Activated naive CD4-positive, alpha-beta T cell treated with anti-CD3 and anti-CD28 coated beads for 36 hours (primary cell): ENCODE data around the gene AFG3L2. TPM values are rescaled to one million over a fixed set of nuclear protein-coding genes. Genes with fewer than 3 reads are reported as not detected.

ENCODE experiments used
- CTCF ChIA-PET: fragments of 350-600 bp; sonication (Branson Sonifier 250); formaldehyde crosslinking; loops from one replicate; lab custom pipeline; 2021; ENCODE audit warnings: antibody characterized with exemption; lab: Charles Lee
- DNase-seq: peaks from one replicate; pipeline ENCODE4 v3.0.0-alpha.2; 2020
- H3K27ac Mint-ChIP-seq: one replicate; pipeline ENCODE4 v1.8.0; 2021; ENCODE audit warnings: mild to moderate bottlenecking, mixed read lengths
- H3K27me3 Mint-ChIP-seq: one replicate; pipeline ENCODE4 v1.8.0; 2021; ENCODE audit warnings: low read depth, mixed read lengths
- H3K36me3 Mint-ChIP-seq: one replicate; pipeline ENCODE4 v1.8.0; 2021; ENCODE audit warnings: low read depth, mixed read lengths
- H3K4me1 Mint-ChIP-seq: one replicate; pipeline ENCODE4 v1.8.0; 2021; ENCODE audit warnings: low read depth, mixed read lengths
- H3K4me3 Mint-ChIP-seq: one replicate; pipeline ENCODE4 v1.8.0; 2021; ENCODE audit warnings: mild to moderate bottlenecking, moderate library complexity, mixed read lengths
- H3K9me3 Mint-ChIP-seq: one replicate; pipeline ENCODE4 v1.8.0; 2021; ENCODE audit warnings: mixed read lengths
- intact Hi-C: fragments of 100-400 bp; cut with micrococcal nuclease; formaldehyde crosslinking; loops from one replicate; pipeline ENCODE4 v1.15.1; 2023
- total RNA-seq, 2 experiments: library from RNA; stranded (reverse); gene quantifications; one replicate each; pipeline ENCODE4 v1.2.3, GENCODE V29; 2021

The AFG3L2 gene
- total RNA-seq, 2 experiments from 2014 or later = 41.8 to 42.9 TPM

DNA sequence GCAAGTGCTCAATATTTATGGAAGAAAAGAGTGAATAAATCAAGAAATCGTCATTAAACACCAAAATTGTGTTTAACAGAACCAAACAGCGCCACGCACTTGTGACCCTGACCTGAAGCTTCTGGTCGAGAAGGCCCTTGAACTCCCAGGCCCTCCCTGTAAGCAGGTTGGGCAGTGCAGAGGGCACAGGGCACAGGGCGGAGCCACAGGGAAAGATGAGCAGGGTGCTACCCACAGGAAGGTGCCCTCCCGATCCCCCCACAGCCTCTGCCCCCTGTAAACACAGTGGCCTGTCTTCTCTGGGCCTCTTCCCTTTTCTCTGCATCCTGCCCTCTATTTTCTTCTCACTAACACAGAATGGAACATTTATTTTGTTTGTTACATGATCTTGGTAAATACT is 85.9 kb downstream of the AFG3L2 start:
- Mint-ChIP-seq H3K36me3 (no peaks in the 10 kb centered on the region), H3K4me3 (no peak overlapping the region), H3K4me1 (peaks cover 3% of the 10 kb centered on the region), H3K27ac (no peak overlapping the region), H3K9me3 (no peaks in the 10 kb centered on the region), H3K27me3 (peaks cover 24% of the 10 kb centered on the region)
- intact Hi-C loops = no loop called here
- CTCF ChIA-PET = interaction anchor here (1.2 kb wide), 1 partner anchor 37 kb away, joined by 4 read pairs; no protein-coding TSS in a partner anchor
- no peak for DNase-seq

DNA sequence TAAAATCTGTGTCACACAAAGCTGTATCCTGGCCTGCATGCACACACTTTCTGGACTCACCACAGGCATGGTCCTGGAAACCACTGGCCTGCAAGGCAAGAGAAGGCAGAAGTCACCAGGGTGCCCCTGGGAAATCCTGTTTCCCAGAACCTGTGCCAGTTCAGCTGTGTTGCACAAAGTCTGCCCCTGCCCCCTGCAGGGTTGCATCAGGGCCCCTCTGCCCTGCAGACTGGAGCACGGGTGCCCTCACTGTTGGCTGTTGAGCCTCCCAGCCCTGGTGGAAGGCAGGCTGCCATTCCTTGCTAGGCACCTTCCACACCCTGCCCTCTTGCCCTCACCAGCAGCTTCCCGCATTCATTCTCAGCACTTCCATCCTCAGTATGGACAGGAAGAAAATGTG is 86.9 kb downstream of the AFG3L2 start:
- Mint-ChIP-seq H3K9me3 (no peaks in the 10 kb centered on the region), H3K36me3 (no peaks in the 10 kb centered on the region), H3K4me1 (peaks cover 3% of the 10 kb centered on the region), H3K27ac (no peak overlapping the region), H3K27me3 (peaks cover 22% of the 10 kb centered on the region), H3K4me3 (no peak overlapping the region)
- intact Hi-C loops = no loop called here
- CTCF ChIA-PET = no interaction called here
- no peak for DNase-seq

DNA sequence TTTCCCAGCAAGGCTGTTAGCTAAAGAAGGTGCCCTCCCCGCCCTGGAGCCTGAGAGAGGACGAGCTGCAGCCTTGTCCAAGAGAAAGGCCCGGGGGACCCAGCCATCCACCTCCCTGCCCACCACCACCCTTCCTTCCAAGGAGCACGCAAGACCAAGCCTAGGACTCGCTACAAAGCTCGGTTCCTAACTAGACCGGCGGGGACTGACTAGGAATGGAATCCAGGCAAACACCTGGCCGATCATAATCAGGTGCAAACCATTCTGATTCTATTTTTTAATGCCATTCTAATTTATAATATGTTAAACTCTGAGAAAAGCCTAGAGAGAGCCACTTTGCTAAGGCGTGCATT is 88.6 kb downstream of the AFG3L2 start:
- peaks cover 3% of the 10 kb centered on the region for H3K4me1 Mint-ChIP-seq
- H3K4me3 Mint-ChIP-seq = no peak overlapping the region
- no peaks in the 10 kb centered on the region for H3K36me3 Mint-ChIP-seq
- H3K9me3 Mint-ChIP-seq = no peaks in the 10 kb centered on the region
- intact Hi-C loops = no loop called here
- DNase-seq = no peak
- CTCF ChIA-PET = interaction anchor here (1.0 kb wide), 1 partner anchor 40 kb away, joined by 3 read pairs; no protein-coding TSS in a partner anchor
- no peak overlapping the region for H3K27ac Mint-ChIP-seq
- peaks cover 27% of the 10 kb centered on the region for H3K27me3 Mint-ChIP-seq

DNA sequence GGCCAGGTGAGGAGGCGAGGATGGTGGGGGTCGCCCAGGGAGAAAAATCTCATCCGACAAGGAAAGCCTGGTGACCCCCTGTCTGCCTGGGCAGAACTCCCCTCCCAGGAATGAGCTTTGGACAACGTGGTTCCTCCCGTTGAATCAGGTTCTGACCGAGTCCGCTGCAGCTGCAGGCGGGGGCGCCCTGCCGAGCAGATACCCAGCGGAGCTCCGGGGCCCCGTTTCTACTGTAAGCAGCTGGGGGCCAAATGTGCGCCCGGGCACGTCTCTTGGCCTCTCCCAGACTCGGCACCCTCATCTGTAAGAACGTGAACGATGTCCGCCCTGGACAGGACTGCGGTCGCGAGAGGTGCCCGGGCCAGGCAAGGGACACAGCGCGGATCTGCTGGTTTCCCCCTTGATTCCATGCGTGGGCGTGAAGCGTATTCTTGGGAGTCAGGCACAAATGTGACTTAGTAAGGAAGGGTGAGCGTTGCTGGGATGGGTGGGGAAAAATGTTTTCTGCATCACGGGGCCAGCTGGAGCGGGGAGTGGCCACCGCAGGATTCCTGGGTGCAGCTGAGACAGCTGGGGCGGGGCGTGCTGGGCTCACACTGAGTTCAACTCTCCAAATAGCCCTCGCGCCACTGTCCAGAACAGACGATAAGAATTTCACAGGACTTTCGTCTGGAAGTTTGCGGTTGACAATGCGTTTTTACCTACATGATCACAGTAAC is 89.2 kb downstream of the AFG3L2 start:
- intact Hi-C loops = no loop called here
- Mint-ChIP-seq H3K27me3 (peaks cover 27% of the 10 kb centered on the region), H3K4me3 (no peak overlapping the region), H3K4me1 (peaks cover 3% of the 10 kb centered on the region), H3K36me3 (no peaks in the 10 kb centered on the region), H3K9me3 (no peaks in the 10 kb centered on the region), H3K27ac (no peak overlapping the region)
- CTCF ChIA-PET = interaction anchor here (0.5 to 1.0 kb wide), 2 partner anchors 41 to 268 kb away, joined by 3 read pairs; no protein-coding TSS in a partner anchor
- DNase-seq = no peak

DNA sequence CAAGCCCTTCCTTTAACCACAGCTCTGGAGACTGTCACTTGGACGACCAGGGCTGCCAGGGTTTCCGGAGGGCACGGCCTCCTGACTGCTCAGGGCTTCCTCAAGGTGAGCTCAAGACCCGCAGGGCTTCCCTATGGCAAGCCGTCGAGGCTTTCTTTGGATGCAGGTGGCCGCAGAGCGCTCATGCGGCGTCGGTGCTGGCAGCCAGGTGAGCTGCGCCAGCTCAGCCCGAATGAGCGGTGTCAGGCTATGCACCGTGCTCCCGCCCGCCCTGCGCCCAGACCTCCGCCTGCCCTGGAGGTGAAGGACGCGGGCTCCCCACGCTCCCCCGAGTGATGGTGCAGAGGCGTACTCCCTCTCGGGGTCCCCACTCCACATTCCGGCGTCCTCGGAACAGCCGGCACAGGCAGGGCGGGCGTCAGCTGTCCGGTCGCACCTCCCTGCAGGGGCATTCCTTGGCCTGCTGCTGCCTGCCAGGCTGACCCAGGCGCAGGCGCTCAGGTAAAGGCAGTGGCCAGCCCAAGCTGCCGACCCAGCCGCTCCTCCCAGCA is 89.8 kb downstream of the AFG3L2 start:
- intact Hi-C loops = no loop called here

DNA sequence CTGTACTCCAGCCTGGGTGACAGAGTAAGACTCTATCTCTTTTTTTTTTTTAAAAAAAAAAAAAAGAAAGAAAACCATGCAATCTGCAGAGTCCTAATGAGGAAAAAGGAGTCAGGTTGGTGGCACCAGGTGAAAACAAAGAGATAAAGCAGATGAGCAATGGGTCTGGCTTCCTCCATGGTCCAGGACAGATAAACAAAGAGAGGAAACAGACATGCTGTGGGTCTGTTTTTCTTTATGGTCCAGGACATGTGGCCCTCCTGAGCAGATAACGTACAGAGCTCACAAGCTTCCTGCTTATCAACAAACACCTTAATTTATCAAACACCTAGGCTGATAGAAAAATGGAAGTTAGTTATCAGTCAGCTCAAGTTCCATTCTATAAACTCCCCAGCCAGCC is 93.4 kb downstream of the AFG3L2 start:
- DNase-seq = no peak
- Mint-ChIP-seq H3K4me3 (no peak overlapping the region), H3K27ac (no peak overlapping the region), H3K36me3 (no peaks in the 10 kb centered on the region), H3K9me3 (no peaks in the 10 kb centered on the region), H3K4me1 (peaks cover 3% of the 10 kb centered on the region), H3K27me3 (peaks cover 16% of the 10 kb centered on the region)
- intact Hi-C loops = no loop called here
- CTCF ChIA-PET = no interaction called here

More for the DNA sequence above, 89.8 kb downstream of the AFG3L2 start:
- Mint-ChIP-seq H3K9me3 (no peaks in the 10 kb centered on the region), H3K4me3 (no peak overlapping the region), H3K4me1 (peaks cover 3% of the 10 kb centered on the region), H3K27ac (no peak overlapping the region), H3K36me3 (no peaks in the 10 kb centered on the region), H3K27me3 (peaks cover 27% of the 10 kb centered on the region)
- CTCF ChIA-PET = interaction anchor here (0.5 kb wide), 1 partner anchor 267 kb away, joined by 3 read pairs; no protein-coding TSS in a partner anchor
- no peak for DNase-seq

DNA sequence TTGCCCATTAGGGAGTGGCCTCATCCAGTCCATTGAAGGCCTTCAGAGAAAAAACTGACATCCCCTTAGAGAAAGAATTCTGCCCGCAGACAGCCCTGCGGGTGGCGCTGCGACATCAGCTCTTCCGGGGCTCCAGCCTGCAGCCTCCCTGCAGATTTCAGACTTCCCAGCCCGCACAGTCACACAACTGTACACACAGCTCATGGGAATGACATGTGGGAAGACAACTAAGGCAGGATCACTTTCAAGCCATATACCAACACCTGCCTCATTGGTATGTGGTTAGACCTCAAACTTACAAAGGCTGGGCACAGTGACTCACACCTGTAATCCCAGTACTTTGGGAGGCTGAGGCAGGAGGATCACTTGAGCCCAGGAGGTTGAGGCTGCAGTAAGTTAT is 93.8 kb downstream of the AFG3L2 start:
- Mint-ChIP-seq H3K9me3 (no peaks in the 10 kb centered on the region), H3K4me1 (peaks cover 3% of the 10 kb centered on the region), H3K36me3 (no peaks in the 10 kb centered on the region), H3K27me3 (peaks cover 13% of the 10 kb centered on the region), H3K27ac (no peak overlapping the region), H3K4me3 (no peak overlapping the region)
- no peak for DNase-seq
- intact Hi-C loops = no loop called here
- CTCF ChIA-PET = interaction anchor here (2.0 kb wide), 1 partner anchor 11 kb away, joined by 7 read pairs; no protein-coding TSS in a partner anchor

DNA sequence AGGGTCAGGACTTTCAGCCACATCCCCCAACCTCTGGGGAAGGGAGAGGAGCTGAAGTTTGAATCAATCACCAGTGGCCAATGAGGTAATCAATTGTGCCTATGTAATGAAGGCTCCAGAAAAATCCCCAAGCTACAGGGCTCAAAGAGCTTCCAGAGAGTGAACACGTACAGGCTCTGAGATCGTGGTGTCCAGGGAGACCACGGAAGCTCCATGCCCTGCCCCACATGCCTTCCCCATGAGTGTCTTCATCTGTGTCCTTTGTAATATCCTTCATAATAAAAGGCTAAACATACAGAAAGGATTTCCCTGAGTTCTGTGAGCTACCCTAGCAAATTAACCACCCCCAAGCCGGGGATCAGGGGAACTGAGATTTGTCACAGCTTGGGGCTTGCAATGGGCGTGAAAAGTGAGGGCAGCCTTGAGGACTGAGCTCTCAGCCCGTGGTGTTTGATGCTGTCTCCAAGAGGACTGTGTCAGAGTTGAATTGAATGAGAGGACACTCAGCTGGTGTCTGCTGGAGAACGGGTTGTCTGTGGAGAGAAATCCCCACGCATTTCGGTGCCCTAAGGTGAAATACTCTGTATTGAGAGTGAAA is 94.5 kb downstream of the AFG3L2 start:
- no peak overlapping the region for H3K4me3 Mint-ChIP-seq
- H3K9me3 Mint-ChIP-seq = no peaks in the 10 kb centered on the region
- H3K27ac Mint-ChIP-seq = no peak overlapping the region
- CTCF ChIA-PET = interaction anchor here (2.0 kb wide), 1 partner anchor 10 kb away, joined by 7 read pairs; no protein-coding TSS in a partner anchor
- H3K4me1 Mint-ChIP-seq = no peaks in the 10 kb centered on the region
- no peaks in the 10 kb centered on the region for H3K36me3 Mint-ChIP-seq
- intact Hi-C loops = no loop called here
- H3K27me3 Mint-ChIP-seq = peaks cover 7% of the 10 kb centered on the region
- no peak for DNase-seq

DNA sequence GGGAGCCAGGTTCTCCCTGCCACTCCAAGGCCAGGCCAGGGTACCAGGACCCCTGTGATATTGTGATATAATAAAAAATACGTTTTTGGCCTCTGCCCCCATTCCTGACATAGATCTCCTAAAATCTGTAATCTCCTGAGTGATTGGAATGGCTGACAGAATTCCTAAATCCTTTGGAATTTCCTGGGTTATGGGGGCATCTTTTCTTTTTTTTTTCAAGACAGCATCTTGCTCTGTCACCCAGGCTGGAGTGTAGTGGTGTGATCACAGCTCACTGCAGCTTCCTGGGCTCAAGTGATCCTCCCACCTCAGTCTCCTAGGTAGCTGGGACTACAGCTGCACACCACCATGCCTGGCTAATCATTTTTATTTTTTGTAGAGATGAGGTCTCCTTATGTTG is 95.2 kb downstream of the AFG3L2 start:
- H3K4me3 Mint-ChIP-seq = no peak overlapping the region
- DNase-seq = no peak
- no peak overlapping the region for H3K27ac Mint-ChIP-seq
- CTCF ChIA-PET = interaction anchor here (1.4 to 2.0 kb wide), 2 partner anchors 10 to 46 kb away, joined by 3 to 7 read pairs; no protein-coding TSS in a partner anchor
- intact Hi-C loops = no loop called here
- no peaks in the 10 kb centered on the region for H3K4me1 Mint-ChIP-seq
- peaks cover 7% of the 10 kb centered on the region for H3K27me3 Mint-ChIP-seq
- no peaks in the 10 kb centered on the region for H3K36me3 Mint-ChIP-seq
- H3K9me3 Mint-ChIP-seq = no peaks in the 10 kb centered on the region

DNA sequence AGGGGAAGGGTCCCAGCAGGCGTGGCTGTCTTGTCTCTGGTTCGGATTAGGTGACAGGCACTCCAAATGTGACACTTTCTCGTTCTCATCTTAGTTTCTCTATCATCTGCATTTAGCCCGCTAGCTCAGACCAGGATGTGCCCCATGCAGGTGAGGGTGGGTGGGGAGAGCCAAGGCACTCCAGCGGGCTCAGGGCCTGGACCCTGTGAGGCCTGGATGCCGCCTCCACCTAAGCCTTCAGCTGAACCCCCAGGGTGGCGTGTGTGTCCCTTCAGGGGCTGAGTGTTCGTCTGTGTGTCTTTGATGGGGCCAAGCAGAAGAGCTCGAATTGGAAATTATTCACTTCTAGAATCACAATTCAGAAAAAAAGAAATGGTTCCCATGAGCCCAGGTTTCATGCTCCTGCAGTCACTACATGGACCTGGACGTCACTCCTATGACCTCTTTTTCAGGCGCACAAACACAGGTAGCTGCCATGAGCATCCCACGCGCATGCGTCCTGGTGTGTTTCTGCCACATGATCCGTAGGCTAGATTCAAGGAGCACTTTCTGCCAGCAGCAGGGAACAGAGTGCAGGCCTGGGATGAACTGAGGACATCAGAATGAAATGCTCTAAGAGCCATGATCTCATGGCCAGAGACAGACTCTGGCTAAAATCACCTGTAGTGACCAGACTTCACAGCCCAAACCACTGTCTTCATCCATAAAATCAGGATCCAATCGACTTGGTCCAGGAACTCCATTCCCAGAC is 97.1 kb downstream of the AFG3L2 start:
- Mint-ChIP-seq H3K4me1 (no peaks in the 10 kb centered on the region), H3K36me3 (no peaks in the 10 kb centered on the region), H3K27me3 (peaks cover 4% of the 10 kb centered on the region), H3K9me3 (no peaks in the 10 kb centered on the region), H3K4me3 (no peak overlapping the region), H3K27ac (no peak overlapping the region)
- CTCF ChIA-PET = interaction anchor here (0.6 to 1.6 kb wide), 3 partner anchors 8 to 544 kb away, joined by 3 to 9 read pairs (median 3); no protein-coding TSS in a partner anchor
- intact Hi-C loops = no loop called here
- DNase-seq = no peak
